ENCODE measurements around the gene HTT.

GRCh38 chr4:3228881-3229280 is 154.4 kb downstream of the HTT start:
- TF ChIP-seq YY1 (IDR thresholded peaks at IDR 0.05; ENCODE audit: low read depth, low read length) (no peak), CTCF (IDR thresholded peaks at IDR 0.05; ENCODE audit: control extremely low read depth in 1 of 3, insufficient read depth in 1 of 3, low read depth in 1 of 3, low read length in 3 of 3) (no peak), MAX (IDR thresholded peaks at IDR 0.05) (no peak), GTF2F1 (IDR thresholded peaks at IDR 0.05; ENCODE audit: borderline replicate concordance, low read depth, low read length) (no peak), EZH2 (IDR thresholded peaks at IDR 0.05; ENCODE audit: low read depth, low read length, severe bottlenecking) (no peak), BACH1 (IDR thresholded peaks at IDR 0.05; ENCODE audit: low read length) (no peak), SP4 (IDR thresholded peaks at IDR 0.05; ENCODE audit: low read length) (no peak)
